Karpas-422 (cell line): ENCODE results near the gene TMEM168. TPM values are rescaled to one million over a fixed set of nuclear protein-coding genes. Genes with fewer than 3 reads are reported as not detected.
"Not testable (repeated sequence)": the region's sequence is repeated elsewhere in the genome, so short reads cannot be mapped to it uniquely, and the experiment has no call there.

Experiments
- DNase-seq: peaks from one replicate; pipeline ENCODE4 v3.0.0-alpha.2; 2015
- H2AFZ ChIP-seq: fragments of 200-600 bp; sonication (generic); 2 replicates; pipeline ENCODE4 v1.6.1; 2014; ENCODE audit warnings: antibody characterized with exemption, low read length, mixed read lengths
- H3K27ac ChIP-seq: fragments of 200-600 bp; sonication (generic); 2 replicates; pipeline ENCODE4 v1.5.1; 2014; ENCODE audit warnings: mild to moderate bottlenecking, low read length, moderate library complexity
- H3K27me3 ChIP-seq: fragments of 200-600 bp; sonication (generic); 2 replicates; pipeline ENCODE4 v1.6.1; 2014; ENCODE audit warnings: low read length, mixed read lengths
- H3K36me3 ChIP-seq: fragments of 200-600 bp; sonication (generic); 2 replicates; pipeline ENCODE4 v1.6.1; 2014; ENCODE audit warnings: low read length, mixed read lengths; ENCODE audit not compliant: insufficient read depth
- H3K4me1 ChIP-seq: fragments of 200-600 bp; sonication (generic); 2 replicates; pipeline ENCODE4 v1.6.1; 2014; ENCODE audit warnings: mild to moderate bottlenecking, low read length, mixed read lengths
- H3K4me2 ChIP-seq: fragments of 200-600 bp; sonication (generic); 2 replicates; pipeline ENCODE4 v1.6.1; 2014; ENCODE audit warnings: low read length, low read depth, mild to moderate bottlenecking; ENCODE audit not compliant: poor library complexity, severe bottlenecking
- H3K4me3 ChIP-seq: fragments of 200-600 bp; sonication (generic); 2 replicates; pipeline ENCODE4 v1.5.1; 2014; ENCODE audit warnings: mild to moderate bottlenecking, antibody characterized with exemption, low read length, mixed read lengths
- H3K79me2 ChIP-seq: fragments of 200-600 bp; sonication (generic); 2 replicates; pipeline ENCODE4 v1.6.1; 2014; ENCODE audit warnings: mild to moderate bottlenecking, low read length, mixed read lengths
- H3K9ac ChIP-seq: fragments of 200-600 bp; sonication (generic); 2 replicates; pipeline ENCODE4 v1.6.0; 2014; ENCODE audit warnings: low read length
- H3K9me2 ChIP-seq: fragments of 200-600 bp; sonication (generic), shearing (Covaris generic); replicated peaks from 2 replicates; pipeline ENCODE4 v1.6.0; 2014; ENCODE audit warnings: mild to moderate bottlenecking, low read length, moderate library complexity; ENCODE audit not compliant: insufficient read depth
- H3K9me3 ChIP-seq: fragments of 300-700, 200-600 bp; sonication (generic); 2 replicates; pipeline ENCODE4 v1.6.1; 2014; ENCODE audit warnings: low read length, mixed read lengths
- H4K20me1 ChIP-seq: fragments of 200-600 bp; sonication (generic); 2 replicates; pipeline ENCODE4 v1.6.1; 2014; ENCODE audit warnings: mild to moderate bottlenecking, antibody characterized with exemption, low read length, low read depth; ENCODE audit not compliant: insufficient read depth
- total RNA-seq: library from RNA; depleted of rRNA; stranded (reverse); fragments of >200 nt; shearing (Covaris generic); gene quantifications from 2 replicates; pipeline ENCODE4 v1.2.3, GENCODE V29; 2014; ENCODE audit warnings: low replicate concordance

Gene TMEM168
- total RNA-seq, 1 experiment from 2014 or later = 32.0 TPM

- Histone ChIP-seq H3K9me3 (no peaks in the 10 kb centered on the region), H3K9ac (no peak overlapping the region), H3K4me1 (no peaks in the 10 kb centered on the region), H3K27me3 (no peaks in the 10 kb centered on the region), H2AFZ (no peak overlapping the region), H3K9me2 (no peaks in the 10 kb centered on the region), H3K36me3 (no peaks in the 10 kb centered on the region), H3K79me2 (no peaks in the 10 kb centered on the region), H3K4me3 (no peak overlapping the region), H3K27ac (no peak overlapping the region), H3K4me2 (no peak overlapping the region), H4K20me1 (no peaks in the 10 kb centered on the region)
- DNase-seq = no peak
Observed at GRCh38 chr7:112802406-112802805, 12.2 kb upstream of the TMEM168 start.

DNA sequence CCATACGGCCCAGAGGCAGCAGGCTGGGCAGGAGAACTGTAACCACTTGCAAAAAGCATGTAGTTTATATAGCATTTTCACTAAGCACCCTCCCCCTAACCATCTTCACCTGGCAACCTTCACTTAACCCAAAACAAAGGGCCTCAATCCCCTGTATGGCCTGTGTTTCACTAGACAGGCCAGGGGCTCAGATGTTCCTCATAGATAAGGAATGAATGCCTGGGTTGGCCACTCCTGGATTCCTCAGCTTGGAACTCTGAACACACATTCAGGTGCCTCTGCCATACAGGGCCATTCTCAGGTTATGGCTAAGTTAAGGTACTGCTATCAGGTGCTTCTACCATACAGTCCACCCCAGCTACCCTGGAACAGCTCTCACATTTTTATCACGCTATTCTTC is 10.3 kb upstream of the TMEM168 start:
- Histone ChIP-seq H3K9me3 (no peaks in the 10 kb centered on the region), H3K79me2 (no peaks in the 10 kb centered on the region)

DNA sequence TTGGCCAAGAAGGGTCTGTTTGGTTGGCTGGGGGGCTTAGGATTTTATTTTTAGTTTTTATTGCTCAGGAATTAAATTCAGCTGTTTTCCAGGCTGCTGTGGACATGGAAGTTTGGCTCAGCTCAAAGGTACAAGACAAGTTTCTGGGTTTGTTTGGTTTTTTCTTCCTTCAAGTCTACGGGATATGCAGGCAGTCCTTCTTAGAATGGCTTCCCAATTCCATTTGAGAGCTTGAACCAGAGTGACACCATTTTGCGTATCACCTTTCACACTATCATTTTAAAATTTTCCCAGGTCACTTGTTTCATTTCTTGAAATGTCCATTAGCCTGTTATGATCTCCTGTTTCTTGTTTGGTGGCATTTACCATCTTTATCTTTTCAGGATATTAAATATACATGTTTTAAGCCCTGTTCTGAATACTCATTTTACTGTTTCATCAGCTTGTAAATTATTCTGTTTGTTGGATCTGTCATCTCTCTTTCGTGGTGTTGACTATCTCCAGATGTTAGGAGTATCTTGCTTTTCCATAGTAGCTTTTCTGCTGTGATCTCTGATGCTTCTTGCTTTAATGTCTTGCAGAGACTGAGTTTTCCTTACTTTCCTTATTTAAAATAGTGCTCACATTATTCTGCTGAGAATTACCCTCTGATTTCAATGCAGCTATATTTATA is 9.4 kb upstream of the TMEM168 start:
- Histone ChIP-seq H4K20me1 (no peaks in the 10 kb centered on the region), H3K79me2 (no peaks in the 10 kb centered on the region), H2AFZ (no peak overlapping the region), H3K9me3 (no peaks in the 10 kb centered on the region), H3K9me2 (no peaks in the 10 kb centered on the region), H3K27ac (no peak overlapping the region), H3K4me3 (no peak overlapping the region), H3K4me2 (no peak overlapping the region), H3K27me3 (no peaks in the 10 kb centered on the region), H3K4me1 (no peaks in the 10 kb centered on the region), H3K9ac (no peak overlapping the region), H3K36me3 (no peaks in the 10 kb centered on the region)
- DNase-seq = no peak

More for the DNA sequence above, 10.3 kb upstream of the TMEM168 start:
- no peaks in the 10 kb centered on the region for H4K20me1 ChIP-seq
- H3K4me1 ChIP-seq = no peaks in the 10 kb centered on the region
- no peak overlapping the region for H2AFZ ChIP-seq
- H3K27ac ChIP-seq = no peak overlapping the region
- no peaks in the 10 kb centered on the region for H3K36me3 ChIP-seq
- DNase-seq = no peak
- H3K4me3 ChIP-seq = no peak overlapping the region
- H3K9ac ChIP-seq = no peak overlapping the region
- H3K4me2 ChIP-seq = no peak overlapping the region
- no peaks in the 10 kb centered on the region for H3K9me2 ChIP-seq
- H3K27me3 ChIP-seq = no peaks in the 10 kb centered on the region

- Histone ChIP-seq H3K9me2 (no peaks in the 10 kb centered on the region), H3K27me3 (no peaks in the 10 kb centered on the region), H2AFZ (no peak overlapping the region), H4K20me1 (no peaks in the 10 kb centered on the region), H3K4me2 (no peak overlapping the region), H3K9ac (no peak overlapping the region), H3K27ac (no peak overlapping the region), H3K79me2 (no peaks in the 10 kb centered on the region), H3K36me3 (no peaks in the 10 kb centered on the region), H3K4me1 (no peaks in the 10 kb centered on the region), H3K9me3 (no peaks in the 10 kb centered on the region), H3K4me3 (no peak overlapping the region)
- DNase-seq = no peak
Observed at GRCh38 chr7:112798274-112799159, 8.3 kb upstream of the TMEM168 start.

DNA sequence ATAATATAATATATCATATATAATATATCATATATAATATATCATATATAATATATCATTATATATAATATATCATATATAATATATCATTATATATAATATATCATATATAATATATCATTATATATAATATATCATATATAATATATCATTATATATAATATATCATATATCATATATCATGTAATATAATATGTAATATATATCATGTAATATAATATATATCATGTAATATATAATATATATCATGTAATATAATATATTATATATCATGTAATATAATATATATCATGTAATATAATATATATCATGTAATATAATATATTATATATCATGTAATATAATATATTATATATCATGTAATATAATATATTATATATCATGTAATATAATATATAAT is 6.4 kb upstream of the TMEM168 start:
- not testable (repeated sequence) for H3K4me1 ChIP-seq, H3K9me2 ChIP-seq, H4K20me1 ChIP-seq, H3K79me2 ChIP-seq, H2AFZ ChIP-seq, H3K9me3 ChIP-seq, H3K4me2 ChIP-seq, H3K27me3 ChIP-seq, H3K9ac ChIP-seq, H3K36me3 ChIP-seq, H3K4me3 ChIP-seq, DNase-seq, H3K27ac ChIP-seq

GRCh38 chr7:112792441-112792840 is 2.2 kb upstream of the TMEM168 start:
- no peaks in the 10 kb centered on the region for H3K9me2 ChIP-seq
- H3K9me3 ChIP-seq = no peaks in the 10 kb centered on the region
- H3K4me3 ChIP-seq = no peak overlapping the region
- DNase-seq = no peak
- no peak overlapping the region for H3K27ac ChIP-seq
- H4K20me1 ChIP-seq = no peaks in the 10 kb centered on the region
- H3K9ac ChIP-seq = no peak overlapping the region
- H3K27me3 ChIP-seq = no peaks in the 10 kb centered on the region
- H3K79me2 ChIP-seq = peaks cover 22% of the 10 kb centered on the region
- no peaks in the 10 kb centered on the region for H3K36me3 ChIP-seq
- peaks cover 22% of the 10 kb centered on the region for H3K4me1 ChIP-seq
- H2AFZ ChIP-seq = no peak overlapping the region
- H3K4me2 ChIP-seq = no peak overlapping the region

DNA sequence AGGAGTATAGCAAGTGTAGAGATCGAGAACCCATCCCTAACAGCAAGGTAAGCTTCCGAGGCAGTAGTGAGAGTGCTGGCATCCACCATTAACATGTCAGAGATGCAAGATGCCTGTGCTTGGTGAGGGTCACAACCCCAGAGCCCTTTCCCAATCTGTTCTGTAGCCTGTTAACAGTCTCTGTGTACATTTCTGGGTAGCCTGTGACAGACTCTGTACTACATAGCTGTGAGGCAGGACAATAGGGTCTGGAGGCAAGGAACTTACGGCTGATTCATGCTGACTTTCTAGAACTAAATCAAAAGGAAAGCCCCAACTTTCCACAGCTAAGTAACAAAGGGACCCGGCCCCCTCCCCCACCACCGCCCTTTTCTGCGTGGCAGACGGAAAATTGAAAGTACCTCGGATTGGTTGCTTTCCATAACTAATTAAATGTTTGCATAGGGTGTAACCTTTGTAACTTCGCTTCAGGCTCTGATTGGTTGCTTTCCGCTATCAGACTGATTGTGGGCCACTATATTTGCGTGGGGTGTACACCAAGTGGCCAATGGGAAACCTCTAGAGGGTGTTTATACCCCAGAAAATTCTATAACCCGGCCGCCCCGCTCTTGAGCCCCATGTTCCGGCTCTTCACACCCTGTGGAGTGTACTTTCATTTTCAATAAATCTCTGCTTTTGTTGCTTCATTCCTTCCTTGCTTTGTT is 1.4 kb upstream of the TMEM168 start:
- no peaks in the 10 kb centered on the region for H3K9me3 ChIP-seq
- 0 out of 2 replicates have a peak overlapping the region, but pooled peaks have one; percentile 74 for H3K4me3 ChIP-seq
- H3K79me2 ChIP-seq = peaks cover 29% of the 10 kb centered on the region
- peaks cover 22% of the 10 kb centered on the region for H3K4me1 ChIP-seq
- no peaks in the 10 kb centered on the region for H4K20me1 ChIP-seq
- H3K9me2 ChIP-seq = no peaks in the 10 kb centered on the region
- DNase-seq = no peak
- no peaks in the 10 kb centered on the region for H3K27me3 ChIP-seq
- H3K27ac ChIP-seq = no peak overlapping the region
- peak overlapping the region; percentile 70 for H3K4me2 ChIP-seq
- no peak overlapping the region for H3K9ac ChIP-seq
- no peak overlapping the region for H2AFZ ChIP-seq
- H3K36me3 ChIP-seq = no peaks in the 10 kb centered on the region

- Histone ChIP-seq H3K9me3 (no peaks in the 10 kb centered on the region), H3K9ac (peak overlapping the region; percentile 77), H3K79me2 (peaks cover 40% of the 10 kb centered on the region), H4K20me1 (no peaks in the 10 kb centered on the region), H3K27ac (peak overlapping the region; percentile 44; the same call in 1 of the 2 replicates), H3K4me3 (peak overlapping the region; percentile 74), H3K9me2 (no peaks in the 10 kb centered on the region), H3K27me3 (no peaks in the 10 kb centered on the region), H3K4me1 (peaks cover 22% of the 10 kb centered on the region), H3K4me2 (peak overlapping the region; percentile 70), H2AFZ (peak overlapping the region; percentile 99), H3K36me3 (no peaks in the 10 kb centered on the region)
- peak; percentile 82 for DNase-seq
Observed at GRCh38 chr7:112790586-112791003, 402 bp upstream of the TMEM168 start.
